ENCODE results near the gene PSD2. TPM values are rescaled to one million over a fixed set of nuclear protein-coding genes. Genes with fewer than 3 reads are reported as not detected.
"Not testable (repeated sequence)": the region's sequence is repeated elsewhere in the genome, so short reads cannot be mapped to it uniquely, and the experiment has no call there.

Gene PSD2
- total RNA-seq, 4 donors from 2014 or later = 0.30 to 0.76 TPM; not detected in 2

GRCh38 chr5:139789116-139789844, 6.3 kb upstream of the PSD2 start:
- H3K4me3 ChIP-seq = no peak overlapping the region
- no peak for DNase-seq
- H3K36me3 ChIP-seq = no peaks in the 10 kb centered on the region
- H3K27me3 ChIP-seq = no peaks in the 10 kb centered on the region
- TF ChIP-seq POLR2A (IDR thresholded peaks at IDR 0.05) = no peak
- intact Hi-C loops (cut with DNase I; ENCODE audit: low total_unique reads) = loop anchor here (5.0 to 10.0 kb wide), 2 partner anchors 73 to 366 kb away; no protein-coding TSS in a partner anchor
- no peak overlapping the region for H3K27ac ChIP-seq
- no peaks in the 10 kb centered on the region for H3K9me3 ChIP-seq
- no peaks in the 10 kb centered on the region for H3K4me1 ChIP-seq

- Histone ChIP-seq H3K4me1 (no peaks in the 10 kb centered on the region), H3K36me3 (no peaks in the 10 kb centered on the region), H3K4me3 (no peak overlapping the region), H3K27me3 (no peaks in the 10 kb centered on the region), H3K9me3 (no peaks in the 10 kb centered on the region), H3K27ac (no peak overlapping the region)
- no peak for TF ChIP-seq CTCF (IDR thresholded peaks at IDR 0.05)
- TF ChIP-seq POLR2A (IDR thresholded peaks at IDR 0.05) = no peak
- intact Hi-C loops (cut with DNase I; ENCODE audit: low total_unique reads) = loop anchor here (5.0 to 10.0 kb wide), 3 partner anchors 72 to 365 kb away; no protein-coding TSS in a partner anchor
- no peak for DNase-seq
These were observed 5.8 kb upstream of the PSD2 start for GRCh38 chr5:139789845-139790189.

- Histone ChIP-seq H3K27ac (no peak overlapping the region), H3K4me1 (peaks cover 0 to 13% of the 10 kb centered on the region in 2 donors), H3K36me3 (no peaks in the 10 kb centered on the region), H3K27me3 (peaks cover 0 to 8% of the 10 kb centered on the region in 2 donors), H3K9me3 (no peaks in the 10 kb centered on the region), H3K4me3 (no peak overlapping the region)
- no peak for TF ChIP-seq CTCF (IDR thresholded peaks at IDR 0.05)
- no peak for TF ChIP-seq POLR2A (IDR thresholded peaks at IDR 0.05)
- intact Hi-C loops (cut with DNase I; ENCODE audit: low total_unique reads) = loop anchor here (10.0 kb wide), 1 partner anchor 173 kb away; no protein-coding TSS in a partner anchor
- no peak for DNase-seq
These were observed 3.4 kb upstream of the PSD2 start for GRCh38 chr5:139792218-139792617.

- not testable (repeated sequence) for H3K4me3 ChIP-seq, H3K9me3 ChIP-seq, DNase-seq, H3K27ac ChIP-seq, H3K36me3 ChIP-seq
- peaks cover 0 to 13% of the 10 kb centered on the region in 2 donors for H3K4me1 ChIP-seq
- peaks cover 0 to 12% of the 10 kb centered on the region in 2 donors for H3K27me3 ChIP-seq
- intact Hi-C loops (cut with DNase I; ENCODE audit: low total_unique reads) = loop anchor here (10.0 kb wide), 1 partner anchor 172 kb away; no protein-coding TSS in a partner anchor
These were observed 3.0 kb upstream of the PSD2 start for GRCh38 chr5:139792655-139793054.

GRCh38 chr5:139794067-139794846, 1.4 kb upstream of the PSD2 start:
- intact Hi-C loops (cut with DNase I; ENCODE audit: low total_unique reads) = loop anchor here (10.0 kb wide), 1 partner anchor 171 kb away; no protein-coding TSS in a partner anchor
- DNase-seq = no peak
- Histone ChIP-seq H3K27ac (no peak overlapping the region), H3K4me1 (peaks cover 0 to 13% of the 10 kb centered on the region in 2 donors), H3K36me3 (no peaks in the 10 kb centered on the region), H3K9me3 (no peaks in the 10 kb centered on the region), H3K27me3 (peaks cover 0 to 12% of the 10 kb centered on the region in 2 donors), H3K4me3 (no peak overlapping the region)
- no peak for TF ChIP-seq POLR2A (IDR thresholded peaks at IDR 0.05)
- TF ChIP-seq CTCF (IDR thresholded peaks at IDR 0.05) = no peak
